GM23338 (cell line): ENCODE measurements around the gene PVRIG. TPM values are rescaled to one million over a fixed set of nuclear protein-coding genes. Genes with fewer than 3 reads are reported as not detected.

Experiments
- ATAC-seq: fragments of 200-7000 bp; cut with Tn5 transposase; 3 replicates; pipeline ENCODE4 v1.9.1; 2020
- DNase-seq: peaks from one replicate; pipeline ENCODE4 v3.0.0-alpha.2; 2015; ENCODE audit warnings: low spot score
- H2AFZ ChIP-seq: fragments of 200-600 bp; sonication (generic); 2 replicates; pipeline ENCODE4 v1.8.0; 2016; ENCODE audit warnings: antibody characterized with exemption, mild to moderate bottlenecking, moderate library complexity
- H3F3A ChIP-seq: fragments of 200-600 bp; sonication (generic); replicated peaks from 2 replicates; pipeline ENCODE4 v1.8.0; 2017; ENCODE audit warnings: antibody characterized with exemption, mixed run types, low read depth
- H3K27ac ChIP-seq: fragments of 200-600 bp; sonication (generic); 2 replicates; pipeline ENCODE4 v1.6.1; 2016; ENCODE audit warnings: low read depth
- H3K27me3 ChIP-seq: fragments of 200-600 bp; sonication (generic); 2 replicates; pipeline ENCODE4 v1.8.0; 2016; ENCODE audit warnings: mild to moderate bottlenecking, mixed run types, moderate library complexity; ENCODE audit not compliant: insufficient read depth
- H3K36me3 ChIP-seq: fragments of 200-600 bp; sonication (generic); 2 replicates; pipeline ENCODE4 v1.8.0; 2016; ENCODE audit warnings: mild to moderate bottlenecking; ENCODE audit not compliant: insufficient read depth
- H3K4me1 ChIP-seq: fragments of 200-600 bp; sonication (generic); 2 replicates; pipeline ENCODE4 v1.8.0; 2016; ENCODE audit warnings: mild to moderate bottlenecking, moderate library complexity; ENCODE audit not compliant: insufficient read depth
- H3K4me2 ChIP-seq: fragments of 200-600 bp; sonication (generic); 2 replicates; pipeline ENCODE4 v1.7.1; 2017; ENCODE audit warnings: mixed run types
- H3K4me3 ChIP-seq: fragments of 200-600 bp; sonication (generic); 2 replicates; pipeline ENCODE4 v1.6.1; 2016; ENCODE audit warnings: mixed run types
- H3K79me2 ChIP-seq: fragments of 200-600 bp; sonication (generic); replicated peaks from 2 replicates; pipeline ENCODE4 v1.8.0; 2017; ENCODE audit warnings: mild to moderate bottlenecking; ENCODE audit not compliant: insufficient read depth
- H3K9me2 ChIP-seq: fragments of 200-600 bp; sonication (generic); 2 replicates; pipeline ENCODE4 v1.8.0; 2017; ENCODE audit not compliant: insufficient read depth
- H4K20me1 ChIP-seq: fragments of 200-600 bp; sonication (generic); replicated peaks from 2 replicates; pipeline ENCODE4 v1.8.0; 2017; ENCODE audit warnings: mild to moderate bottlenecking; ENCODE audit not compliant: insufficient read depth
- H3K27ac Mint-ChIP-seq: 2 replicates; pipeline ENCODE4 v1.8.0; 2020; ENCODE audit warnings: inconsistent platforms, mild to moderate bottlenecking, moderate library complexity, mixed read lengths
- H3K27me3 Mint-ChIP-seq: 3 replicates; pipeline ENCODE4 v1.8.0; 2022; ENCODE audit warnings: low read depth, mild to moderate bottlenecking, moderate library complexity, mixed read lengths, inconsistent platforms; ENCODE audit not compliant: insufficient read depth, poor library complexity
- H3K36me3 Mint-ChIP-seq: 3 replicates; pipeline ENCODE4 v1.8.0; 2021; ENCODE audit warnings: low read depth, mild to moderate bottlenecking, inconsistent platforms, moderate library complexity, mixed read lengths
- H3K4me1 Mint-ChIP-seq: 3 replicates; pipeline ENCODE4 v1.8.0; 2020; ENCODE audit warnings: mild to moderate bottlenecking, inconsistent platforms, mixed read lengths
- H3K4me3 Mint-ChIP-seq: 3 replicates; pipeline ENCODE4 v1.8.0; 2021; ENCODE audit warnings: moderate library complexity, mild to moderate bottlenecking, inconsistent platforms, mixed read lengths
- H3K9me3 Mint-ChIP-seq: 3 replicates; pipeline ENCODE4 v1.8.0; 2020; ENCODE audit warnings: moderate library complexity, mild to moderate bottlenecking, inconsistent platforms, mixed read lengths
- CTCF ChIP-seq, 2 experiments: fragments of 200-600 bp in 1 of 2; sonication (generic) in 1 of 2; conservative IDR thresholded peaks; 2 replicates each; pipeline versions ENCODE4 v1.5.1 to v1.6.1; 2016 to 2017; ENCODE audit warnings: antibody characterized with exemption in 2 of 2, low read depth in 2 of 2, mild to moderate bottlenecking in 2 of 2, moderate library complexity in 1 of 2
- EZH2 ChIP-seq: fragments of 200-600 bp; sonication (generic); IDR thresholded peaks from one replicate; pipeline ENCODE4 v1.8.0; 2017; ENCODE audit warnings: antibody characterized with exemption, mild to moderate bottlenecking, low read depth; ENCODE audit not compliant: unreplicated experiment
- JUNB ChIP-seq: IDR thresholded peaks from one replicate; pipeline ENCODE4 v1.6.1; 2016; ENCODE audit warnings: antibody characterized with exemption; ENCODE audit not compliant: unreplicated experiment
- REST ChIP-seq: IDR thresholded peaks from one replicate; pipeline ENCODE4 v1.6.1; 2018; ENCODE audit warnings: antibody characterized with exemption; ENCODE audit not compliant: unreplicated experiment
- STAT1 ChIP-seq: IDR thresholded peaks from one replicate; pipeline ENCODE4 v1.6.1; 2016; ENCODE audit warnings: antibody characterized with exemption; ENCODE audit not compliant: unreplicated experiment
- ZNF114 ChIP-seq: fragments of 250-450 bp; sonication (Bioruptor Pico); IDR thresholded peaks from 2 replicates; pipeline ENCODE4 v1.5.0; 2020; ENCODE audit warnings: mild to moderate bottlenecking, moderate library complexity
- polyA plus RNA-seq: library from polyadenylated mRNA; unstranded; fragments of >200 nt; fragmentation: Nextera tagmentation; extraction: Ambion mirVana; gene quantifications from 2 replicates; pipeline ENCODE4 v1.2.1, GENCODE V29; 2016
- total RNA-seq: library from RNA; depleted of rRNA; stranded (reverse); fragments of >200 nt; shearing (Covaris generic); gene quantifications from 2 replicates; pipeline ENCODE4 v1.2.3, GENCODE V29; 2014

PVRIG gene
- total and polyA plus RNA-seq, 2 experiments from 2014 or later: 1.1 TPM; not detected in 1

GRCh38 chr7:100189061-100189460, 30.7 kb upstream of the PVRIG start:
- no peak overlapping the region for H2AFZ ChIP-seq
- peaks cover 5% of the 10 kb centered on the region for H3K27me3 Mint-ChIP-seq
- no peak overlapping the region for H3K4me2 ChIP-seq
- H3K4me3 ChIP-seq: no peak overlapping the region
- TF ChIP-seq STAT1: no peak
- TF ChIP-seq EZH2: no peak
- H3K4me1 ChIP-seq: no peaks in the 10 kb centered on the region
- H4K20me1 ChIP-seq: no peaks in the 10 kb centered on the region
- H3K4me1 Mint-ChIP-seq: peaks cover 10% of the 10 kb centered on the region
- no peaks in the 10 kb centered on the region for H3K9me2 ChIP-seq
- H3K27ac Mint-ChIP-seq: no peak overlapping the region
- no peak overlapping the region for H3K4me3 Mint-ChIP-seq
- DNase-seq (no peak), ATAC-seq (peak; percentile 32; the same call in 1 of the 3 replicates)
- no peaks in the 10 kb centered on the region for H3K79me2 ChIP-seq
- H3K9me3 Mint-ChIP-seq: no peaks in the 10 kb centered on the region; the same call in 2 of the 3 replicates
- no peaks in the 10 kb centered on the region for H3K27me3 ChIP-seq
- no peaks in the 10 kb centered on the region for H3K36me3 ChIP-seq
- no peaks in the 10 kb centered on the region for H3F3A ChIP-seq
- no peak overlapping the region for H3K27ac ChIP-seq
- no peaks in the 10 kb centered on the region for H3K36me3 Mint-ChIP-seq

GRCh38 chr7:100190048-100190711, 29.6 kb upstream of the PVRIG start:
- no peak overlapping the region for H3K4me2 ChIP-seq
- Mint-ChIP-seq H3K9me3 (no peaks in the 10 kb centered on the region; the same call in 2 of the 3 replicates), H3K36me3 (no peaks in the 10 kb centered on the region), H3K4me3 (no peak overlapping the region; the same call in 2 of the 3 replicates), H3K27ac (no peak overlapping the region), H3K4me1 (peaks cover 10% of the 10 kb centered on the region), H3K27me3 (peaks cover 2% of the 10 kb centered on the region)
- H3K27ac ChIP-seq: no peak overlapping the region
- H3F3A ChIP-seq: no peaks in the 10 kb centered on the region
- TF ChIP-seq ZNF114 (CRISPR knock-in tag): no peak
- no peak for TF ChIP-seq REST
- peak; percentile 47 to 60 for TF ChIP-seq CTCF (conservative IDR thresholded peaks at IDR 0.05; ENCODE audit: low read depth in 2 of 2)
- no peak for TF ChIP-seq JUNB
- no peak overlapping the region for H3K4me3 ChIP-seq
- H3K4me1 ChIP-seq: no peaks in the 10 kb centered on the region
- ATAC-seq: peak; percentile 33; the same call in 1 of the 3 replicates
- H3K27me3 ChIP-seq: no peaks in the 10 kb centered on the region
- H3K9me2 ChIP-seq: no peaks in the 10 kb centered on the region
- H3K79me2 ChIP-seq: no peaks in the 10 kb centered on the region
- DNase-seq: peak; percentile 64
- H3K36me3 ChIP-seq: no peaks in the 10 kb centered on the region
- H4K20me1 ChIP-seq: no peaks in the 10 kb centered on the region
- no peak overlapping the region for H2AFZ ChIP-seq
